CD4-positive, alpha-beta memory T cell (primary cell): ENCODE results near the gene KRT15. TPM values are rescaled to one million over a fixed set of nuclear protein-coding genes. Genes with fewer than 3 reads are reported as not detected.

Source experiments
- CTCF ChIA-PET: fragments of 350-600 bp; sonication (Branson Sonifier 250); formaldehyde crosslinking; loops from one replicate; lab custom pipeline; 2021; ENCODE audit warnings: inconsistent platforms; ENCODE audit not compliant: partially characterized antibody; lab: Charles Lee
- POLR2A ChIA-PET: fragments of 350-600 bp; sonication (Branson Sonifier 250); formaldehyde crosslinking; loops from one replicate; lab custom pipeline; 2021; ENCODE audit not compliant: partially characterized antibody; lab: Charles Lee
- DNase-seq, 5 donors: peaks; one replicate each; pipeline versions ENCODE4 v3.0.0 to v3.0.0-alpha.2; 2020 to 2022; ENCODE audit warnings: mixed read lengths in 1 of 5
- H3K27ac ChIP-seq: one replicate; pipeline ENCODE4 v1.7.0; 2013; ENCODE audit warnings: low read depth, low read length
- H3K27me3 ChIP-seq: 2 replicates; pipeline ENCODE4 v1.7.0; 2013; ENCODE audit warnings: mild to moderate bottlenecking, low read length, moderate library complexity; ENCODE audit not compliant: insufficient read depth
- H3K36me3 ChIP-seq: 2 replicates; pipeline ENCODE4 v1.7.0; 2013; ENCODE audit warnings: mild to moderate bottlenecking, low read length, moderate library complexity; ENCODE audit not compliant: insufficient read depth
- H3K4me1 ChIP-seq: 2 replicates; pipeline ENCODE4 v1.7.0; 2013; ENCODE audit warnings: mild to moderate bottlenecking, low read length, moderate library complexity; ENCODE audit not compliant: insufficient read depth
- H3K4me3 ChIP-seq, 2 donors: one replicate each; pipeline ENCODE4 v1.7.0; 2013; ENCODE audit warnings: low read length in 2 of 2, mild to moderate bottlenecking in 1 of 2
- H3K9me3 ChIP-seq, 2 donors: one replicate each; pipeline ENCODE4 v1.7.0; 2013; ENCODE audit warnings: low read length in 2 of 2, control low read depth in 1 of 2; ENCODE audit not compliant: control insufficient read depth in 1 of 2
- H3K27ac Mint-ChIP-seq, 7 donors: one replicate each; pipeline ENCODE4 v1.8.0; 2020 to 2021; ENCODE audit warnings: mixed read lengths in 7 of 7, mild to moderate bottlenecking in 6 of 7, inconsistent platforms in 3 of 7, moderate library complexity in 3 of 7
- H3K27me3 Mint-ChIP-seq, 2 donors: one replicate each; pipeline ENCODE4 v1.8.0; 2020 to 2021; ENCODE audit warnings: mixed read lengths in 2 of 2
- H3K36me3 Mint-ChIP-seq, 2 donors: one replicate each; pipeline ENCODE4 v1.8.0; 2020 to 2021; ENCODE audit warnings: mixed read lengths in 2 of 2, inconsistent platforms in 1 of 2, mild to moderate bottlenecking in 1 of 2
- H3K4me1 Mint-ChIP-seq, 4 donors: one replicate each; pipeline ENCODE4 v1.8.0; 2020 to 2021; ENCODE audit warnings: mixed read lengths in 4 of 4, mild to moderate bottlenecking in 1 of 4
- H3K4me3 Mint-ChIP-seq, 8 donors: one replicate each; pipeline ENCODE4 v1.8.0; 2020 to 2021; ENCODE audit warnings: mixed read lengths in 8 of 8, mild to moderate bottlenecking in 7 of 8, moderate library complexity in 6 of 8, inconsistent platforms in 3 of 8
- H3K9me3 Mint-ChIP-seq, 8 donors: one replicate each; pipeline ENCODE4 v1.8.0; 2020 to 2021; ENCODE audit warnings: mixed read lengths in 8 of 8, mild to moderate bottlenecking in 5 of 8, inconsistent platforms in 3 of 8, moderate library complexity in 1 of 8
- intact Hi-C: fragments of 100-400 bp; cut with micrococcal nuclease; formaldehyde crosslinking; loops from one replicate; pipeline ENCODE4 v1.15.1; 2023
- polyA plus RNA-seq, 2 donors: library from polyadenylated mRNA; unstranded; fragments of 300-500 nt; fragmentation: Illumina TruSeq; gene quantifications; one replicate each; pipeline ENCODE4 v1.2.3, GENCODE V29; 2021
- total RNA-seq, 2 experiments: library from RNA; stranded (reverse); gene quantifications; one replicate each; pipeline ENCODE4 v1.2.3, GENCODE V29; 2021

Gene KRT15
- total and polyA plus RNA-seq, 4 experiments from 2014 or later = not detected

GRCh38 chr17:41498276-41498675 lies 20.4 kb downstream of the KRT15 start:
- H3K36me3 Mint-ChIP-seq = no peaks in the 10 kb centered on the region
- intact Hi-C loops = loop anchor here (5.0 kb wide), 1 partner anchor 176 kb away; no protein-coding TSS in a partner anchor
- H3K27ac Mint-ChIP-seq = peak overlapping the region in 2 of 7 donors; percentile 13 to 70
- H3K9me3 Mint-ChIP-seq = no peaks in the 10 kb centered on the region
- H3K4me1 ChIP-seq = peaks cover 11% of the 10 kb centered on the region
- H3K9me3 ChIP-seq = no peaks in the 10 kb centered on the region
- peaks cover 6 to 27% (median 11%) of the 10 kb centered on the region in 4 donors for H3K4me1 Mint-ChIP-seq
- H3K4me3 ChIP-seq = no peak overlapping the region
- DNase-seq = no peak
- no peaks in the 10 kb centered on the region for H3K27me3 Mint-ChIP-seq
- H3K4me3 Mint-ChIP-seq = no peak overlapping the region
- H3K27me3 ChIP-seq = no peaks in the 10 kb centered on the region
- H3K27ac ChIP-seq = no peak overlapping the region
- POLR2A ChIA-PET = no interaction called here
- CTCF ChIA-PET = interaction anchor here (1.0 to 1.4 kb wide), 2 partner anchors 14 to 176 kb away, joined by 3 to 4 read pairs; no protein-coding TSS in a partner anchor
- no peaks in the 10 kb centered on the region for H3K36me3 ChIP-seq

GRCh38 chr17:41496803-41497484 lies 21.7 kb downstream of the KRT15 start:
- no peaks in the 10 kb centered on the region for H3K36me3 ChIP-seq
- H3K9me3 ChIP-seq = no peaks in the 10 kb centered on the region
- ChIA-PET CTCF (interaction anchor here (0.8 to 2.1 kb wide), 6 partner anchors 9 to 175 kb away, joined by 3 to 8 read pairs (median 4); no protein-coding TSS in a partner anchor), POLR2A (no interaction called here)
- Mint-ChIP-seq H3K4me1 (peaks cover 7 to 35% (median 12%) of the 10 kb centered on the region in 4 donors), H3K9me3 (no peaks in the 10 kb centered on the region), H3K4me3 (peak overlapping the region in 3 of 8 donors; percentile 42 to 64 (median 51)), H3K36me3 (no peaks in the 10 kb centered on the region), H3K27ac (peak overlapping the region in 4 of 7 donors; percentile 72 to 80 (median 75)), H3K27me3 (no peaks in the 10 kb centered on the region)
- peaks cover 11% of the 10 kb centered on the region for H3K4me1 ChIP-seq
- no peak overlapping the region for H3K27ac ChIP-seq
- no peaks in the 10 kb centered on the region for H3K27me3 ChIP-seq
- DNase-seq = peak; percentile 43 to 61 (median 56)
- intact Hi-C loops = loop anchor here (2.0 to 5.0 kb wide), 3 partner anchors 175 to 588 kb away; no protein-coding TSS in a partner anchor
- H3K4me3 ChIP-seq = no peak overlapping the region

GRCh38 chr17:41494524-41494923 lies 24.2 kb downstream of the KRT15 start:
- ChIA-PET CTCF (interaction anchor here (1.2 to 2.0 kb wide), 2 partner anchors 172 to 585 kb away, joined by 3 to 9 read pairs; no protein-coding TSS in a partner anchor), POLR2A (no interaction called here)
- Histone ChIP-seq H3K4me3 (no peak overlapping the region), H3K4me1 (peaks cover 23% of the 10 kb centered on the region), H3K27ac (no peak overlapping the region), H3K36me3 (no peaks in the 10 kb centered on the region), H3K27me3 (no peaks in the 10 kb centered on the region), H3K9me3 (no peaks in the 10 kb centered on the region)
- Mint-ChIP-seq H3K4me1 (peaks cover 10 to 48% (median 22%) of the 10 kb centered on the region in 4 donors), H3K4me3 (no peak overlapping the region), H3K9me3 (no peaks in the 10 kb centered on the region), H3K36me3 (no peaks in the 10 kb centered on the region), H3K27me3 (no peaks in the 10 kb centered on the region), H3K27ac (peak overlapping the region in 3 of 7 donors; percentile 71 to 80 (median 77))
- intact Hi-C loops = no loop called here
- DNase-seq = peak in 1 of 5 donors; percentile 8

DNA sequence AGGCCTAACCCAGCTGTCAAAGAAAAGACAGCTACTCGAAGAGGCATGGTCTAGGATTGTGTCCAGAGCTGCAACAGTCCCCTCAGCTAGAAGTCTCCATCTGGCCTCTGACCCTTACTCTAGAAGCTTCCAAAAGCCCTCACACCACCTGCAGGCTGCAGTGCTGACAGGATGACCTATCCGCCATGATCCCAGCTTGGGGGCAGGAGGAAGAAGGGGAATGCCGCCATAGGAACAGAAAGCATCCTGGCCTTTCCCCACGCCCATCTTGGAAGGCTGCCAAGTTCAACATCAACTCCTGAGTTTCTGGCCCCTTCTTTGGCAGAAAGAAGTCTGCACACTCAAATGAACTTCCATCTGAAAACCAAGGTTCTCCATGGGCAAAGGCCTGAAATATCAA lies 25.9 kb downstream of the KRT15 start:
- peak overlapping the region in 1 of 7 donors; percentile 30 for H3K27ac Mint-ChIP-seq
- H3K9me3 ChIP-seq = no peaks in the 10 kb centered on the region
- no peak overlapping the region for H3K27ac ChIP-seq
- no peaks in the 10 kb centered on the region for H3K9me3 Mint-ChIP-seq
- peaks cover 23% of the 10 kb centered on the region for H3K4me1 ChIP-seq
- no peaks in the 10 kb centered on the region for H3K27me3 ChIP-seq
- H3K36me3 ChIP-seq = no peaks in the 10 kb centered on the region
- H3K4me3 ChIP-seq = no peak overlapping the region
- no peaks in the 10 kb centered on the region for H3K27me3 Mint-ChIP-seq
- H3K36me3 Mint-ChIP-seq = no peaks in the 10 kb centered on the region
- intact Hi-C loops = no loop called here
- no peak for DNase-seq
- POLR2A ChIA-PET = interaction anchor here (1.3 kb wide), 1 partner anchor 152 kb away, joined by 3 read pairs; no protein-coding TSS in a partner anchor
- peaks cover 10 to 38% (median 21%) of the 10 kb centered on the region in 4 donors for H3K4me1 Mint-ChIP-seq
- CTCF ChIA-PET = interaction anchor here (0.9 to 1.3 kb wide), 2 partner anchors 170 kb away, joined by 3 to 4 read pairs; no protein-coding TSS in a partner anchor
- H3K4me3 Mint-ChIP-seq = no peak overlapping the region

DNA sequence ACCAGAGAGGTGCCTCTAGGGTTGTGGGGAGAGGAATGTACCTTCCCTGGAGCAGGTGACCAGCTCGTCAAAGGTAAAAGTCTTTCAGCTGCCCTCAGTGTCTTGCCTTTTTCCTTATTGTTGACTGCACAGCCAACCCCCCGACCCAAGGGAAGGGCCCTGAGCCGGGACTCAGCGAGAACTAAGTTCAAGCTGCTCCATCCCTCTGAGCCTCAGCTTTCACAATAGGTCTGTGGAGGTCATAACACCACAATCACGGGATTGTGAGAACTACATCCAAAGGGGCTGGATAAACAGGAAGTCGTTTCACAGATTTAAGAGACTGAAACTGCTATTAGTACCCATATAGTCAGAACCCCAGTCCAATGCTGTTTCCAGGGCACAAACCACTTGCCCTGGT lies 26.3 kb downstream of the KRT15 start:
- Mint-ChIP-seq H3K9me3 (no peaks in the 10 kb centered on the region), H3K27me3 (no peaks in the 10 kb centered on the region), H3K27ac (peak overlapping the region in 3 of 7 donors; percentile 5 to 42 (median 37)), H3K36me3 (no peaks in the 10 kb centered on the region), H3K4me1 (peaks cover 10 to 38% (median 20%) of the 10 kb centered on the region in 4 donors), H3K4me3 (no peak overlapping the region)
- H3K27ac ChIP-seq = no peak overlapping the region
- no peaks in the 10 kb centered on the region for H3K27me3 ChIP-seq
- peak in 1 of 5 donors; percentile 19 for DNase-seq
- no peak overlapping the region for H3K4me3 ChIP-seq
- H3K4me1 ChIP-seq = peaks cover 22% of the 10 kb centered on the region
- H3K9me3 ChIP-seq = no peaks in the 10 kb centered on the region
- no peaks in the 10 kb centered on the region for H3K36me3 ChIP-seq
- ChIA-PET POLR2A (interaction anchor here (1.3 kb wide), 1 partner anchor 151 kb away, joined by 3 read pairs; no protein-coding TSS in a partner anchor), CTCF (interaction anchor here (0.9 to 1.3 kb wide), 2 partner anchors 170 to 171 kb away, joined by 3 to 4 read pairs; no protein-coding TSS in a partner anchor)
- intact Hi-C loops = no loop called here

DNA sequence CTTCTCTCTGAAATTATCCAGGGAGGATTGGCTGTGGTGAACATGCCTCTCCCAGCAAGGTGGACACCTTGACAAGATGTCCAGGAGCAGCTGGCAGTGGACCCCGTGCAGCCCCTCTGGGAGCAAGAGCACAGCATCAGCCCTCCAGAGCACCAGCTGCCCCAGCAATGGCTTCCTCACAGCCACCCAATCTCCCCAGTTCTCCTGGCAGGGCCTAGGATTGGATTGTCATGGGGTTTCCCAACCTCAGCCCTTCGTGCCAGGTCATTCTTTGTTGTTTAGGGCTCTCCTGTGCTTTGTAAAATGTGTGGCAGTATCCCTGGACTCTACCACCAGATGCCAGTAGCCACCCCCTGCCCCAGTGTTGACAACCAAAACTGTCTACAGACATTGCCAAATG lies 27.2 kb downstream of the KRT15 start:
- no peaks in the 10 kb centered on the region for H3K9me3 ChIP-seq
- no peaks in the 10 kb centered on the region for H3K27me3 ChIP-seq
- H3K4me3 ChIP-seq = no peak overlapping the region
- peaks cover 13% of the 10 kb centered on the region for H3K4me1 ChIP-seq
- Mint-ChIP-seq H3K27ac (no peak overlapping the region), H3K27me3 (no peaks in the 10 kb centered on the region), H3K4me1 (peaks cover 8 to 30% (median 16%) of the 10 kb centered on the region in 4 donors), H3K36me3 (no peaks in the 10 kb centered on the region), H3K9me3 (no peaks in the 10 kb centered on the region), H3K4me3 (no peak overlapping the region)
- peak in 1 of 5 donors; percentile 7 for DNase-seq
- H3K36me3 ChIP-seq = no peaks in the 10 kb centered on the region
- H3K27ac ChIP-seq = no peak overlapping the region
- ChIA-PET CTCF (no interaction called here), POLR2A (no interaction called here)
- intact Hi-C loops = no loop called here
